Lower leg skin (tissue), 3 donors: ENCODE measurements around the gene CENATAC.

Experiments
- CTCF ChIP-seq, 3 donors: fragments of 450-650 bp; IDR thresholded peaks; one replicate each; pipeline ENCODE4 v1.5.1; 2016; ENCODE audit warnings: antibody characterized with exemption in 3 of 3, mild to moderate bottlenecking in 3 of 3, moderate library complexity in 2 of 3
- POLR2A ChIP-seq, 2 donors: fragments of 450-650 bp; IDR thresholded peaks; one replicate each; pipeline ENCODE4 v1.6.1; 2016 to 2017; ENCODE audit warnings: antibody characterized with exemption in 2 of 2, mild to moderate bottlenecking in 1 of 2, moderate library complexity in 1 of 2

GRCh38 chr11:119041821-119042514, 44.0 kb downstream of the CENATAC start:
- TF ChIP-seq CTCF (IDR thresholded peaks at IDR 0.05): no peak
- no peak for TF ChIP-seq POLR2A (IDR thresholded peaks at IDR 0.05)
